GM19463 (cell line): ENCODE data around the gene HNRNPD.
A peak's percentile ranks its signal among the peaks of the same experiment; 100 is the strongest.
"Not testable (repeated sequence)": the region's sequence is repeated elsewhere in the genome, so short reads cannot be mapped to it uniquely, and the experiment has no call there.

Experiments
- ATAC-seq: cut with Tn5 transposase; IDR thresholded peaks from one replicate; pipeline ENCODE4 v1.9.1; 2021; ENCODE audit warnings: mild to moderate bottlenecking, moderate library complexity; ENCODE audit not compliant: unreplicated experiment

The HNRNPD gene

DNA sequence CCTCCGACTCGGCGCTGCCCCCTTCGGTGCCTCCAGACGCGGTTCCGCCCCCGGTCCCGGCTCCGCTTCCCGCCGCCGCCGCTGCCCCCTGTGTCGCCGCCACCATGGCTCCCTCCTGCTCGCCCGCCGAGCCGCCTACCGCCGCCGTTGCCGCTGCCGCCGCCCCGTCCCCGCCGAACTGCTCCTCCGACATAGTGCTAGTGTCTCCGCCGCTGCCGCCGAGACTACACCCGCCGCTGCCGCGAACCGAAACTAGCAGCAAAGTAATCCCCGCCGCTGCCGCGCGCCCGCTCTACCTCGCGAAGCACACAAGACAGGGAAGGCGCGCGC lies 340 bp downstream of the HNRNPD start:
- peak; percentile 12 for ATAC-seq

DNA sequence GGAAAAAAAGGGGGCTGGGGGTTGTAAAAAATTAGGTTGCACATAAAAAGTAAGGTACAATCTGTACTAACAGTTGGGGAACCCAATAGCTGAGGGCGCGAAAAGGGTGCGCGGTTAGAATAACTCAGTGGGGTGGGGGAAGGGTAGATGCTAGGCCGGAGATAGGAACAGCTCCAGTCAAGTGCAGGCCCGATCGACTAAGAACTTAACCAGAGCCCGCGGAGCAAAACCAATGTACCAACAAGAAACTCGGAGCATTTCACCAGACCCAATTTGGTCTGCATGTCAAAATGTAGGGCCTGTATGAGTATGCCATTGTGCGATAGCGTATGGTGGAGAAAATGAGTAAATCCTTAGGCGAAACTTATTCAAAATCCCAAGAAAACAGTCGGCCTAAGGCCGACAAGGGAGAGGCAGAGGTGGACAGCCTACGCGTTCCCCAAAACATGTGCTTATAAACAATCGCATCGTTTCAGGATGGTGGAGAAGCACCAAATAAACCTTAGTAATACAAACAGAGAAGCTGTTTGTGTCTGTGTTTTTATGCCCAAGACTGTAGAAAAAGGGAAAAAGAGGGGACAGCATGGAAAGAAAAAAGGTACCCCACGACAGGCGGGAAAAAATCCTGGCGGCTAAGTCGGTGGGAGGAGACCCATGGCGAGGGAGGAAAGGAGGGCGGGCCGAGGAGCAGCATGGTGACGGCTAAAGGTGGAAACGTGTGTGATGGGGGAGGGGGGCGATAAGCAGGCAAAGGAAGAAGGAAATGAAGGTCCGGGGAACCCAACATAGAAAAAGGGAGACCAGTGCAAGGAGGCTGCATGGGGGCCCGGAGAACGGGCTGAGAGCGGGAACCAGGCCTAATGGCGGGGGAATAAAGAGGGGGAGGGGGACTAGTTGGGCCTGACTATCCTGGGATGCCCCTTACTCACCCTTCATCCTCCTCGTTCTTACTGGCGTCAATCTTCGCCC lies 990 bp downstream of the HNRNPD start:
- peak; percentile 16 for ATAC-seq

DNA sequence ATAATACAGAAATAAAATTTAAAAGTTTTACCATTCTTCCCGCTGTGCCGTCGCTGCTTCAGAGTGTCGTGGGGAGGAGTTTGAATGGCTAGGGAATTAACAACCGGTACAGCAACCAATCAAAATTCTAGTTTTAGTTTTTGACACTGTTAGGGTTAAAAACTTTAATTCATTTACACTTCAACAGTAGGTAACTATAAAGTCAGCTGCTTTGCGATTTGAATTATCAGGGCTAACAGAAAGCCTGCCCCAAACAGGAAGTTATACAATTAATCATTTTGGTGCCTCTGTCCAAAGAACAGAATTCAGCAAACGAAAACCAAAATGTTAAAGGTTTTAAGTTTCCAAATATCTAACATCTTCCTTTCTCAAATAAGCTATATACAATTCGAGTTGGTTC lies 2.3 kb downstream of the HNRNPD start:
- no peak for ATAC-seq

DNA sequence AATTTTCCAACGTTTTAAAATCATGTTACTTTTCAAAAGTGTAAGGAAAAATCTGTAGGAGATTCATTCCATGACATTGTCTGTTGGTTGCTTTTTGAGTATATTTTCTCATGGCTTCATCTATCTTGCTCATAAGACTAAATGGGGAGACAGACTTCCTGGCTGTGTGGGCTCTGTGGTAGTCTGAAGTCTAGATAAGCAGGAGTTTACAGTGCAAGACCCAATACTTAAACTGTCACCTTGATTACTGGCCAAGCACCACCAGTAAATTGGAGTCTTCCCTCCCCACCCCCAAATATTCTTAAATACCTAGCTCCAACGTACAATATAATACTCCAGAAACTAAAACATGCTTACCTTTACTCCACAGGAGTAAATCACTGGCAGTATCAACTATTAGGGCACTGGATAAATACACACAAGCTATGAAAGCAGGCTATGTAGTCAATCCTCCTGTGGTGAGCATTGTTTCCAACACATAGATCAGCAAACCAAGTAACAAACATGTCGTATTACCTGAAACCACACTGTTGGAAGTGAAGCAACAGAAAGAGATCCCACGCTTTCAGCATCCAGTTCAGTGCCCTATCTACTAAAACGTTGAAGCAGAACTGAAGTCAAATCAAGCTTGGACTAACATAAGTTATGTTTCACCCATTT lies 6.2 kb downstream of the HNRNPD start:
- no peak for ATAC-seq

DNA sequence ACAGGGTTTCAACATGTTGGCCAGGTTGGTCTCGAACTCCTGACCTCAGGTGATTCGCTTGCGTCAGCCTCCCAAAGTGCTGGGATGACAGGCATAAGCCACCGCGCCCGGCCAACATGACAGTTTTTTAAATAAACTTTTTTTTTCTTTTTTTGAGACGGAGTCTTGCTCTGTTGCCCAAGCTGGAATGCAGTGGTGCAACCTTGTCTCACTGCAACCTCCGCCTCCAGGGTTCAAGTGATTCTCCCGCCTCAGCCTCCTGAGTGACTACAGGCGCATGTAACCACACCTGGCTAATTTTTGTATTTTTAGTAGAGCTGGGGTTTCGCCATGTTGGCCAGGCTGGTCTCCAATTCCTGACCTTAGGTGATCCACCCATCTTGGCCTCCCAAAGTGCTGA lies 7.4 kb downstream of the HNRNPD start:
- ATAC-seq: not testable (repeated sequence)

- no peak for ATAC-seq
Observed at GRCh38 chr4:82363896-82364487, 9.8 kb downstream of the HNRNPD start.

GRCh38 chr4:82362565-82362964 lies 11.2 kb downstream of the HNRNPD start:
- ATAC-seq: peak; percentile 55

- no peak for ATAC-seq
Observed at GRCh38 chr4:82360298-82361177, 13.3 kb downstream of the HNRNPD start.

DNA sequence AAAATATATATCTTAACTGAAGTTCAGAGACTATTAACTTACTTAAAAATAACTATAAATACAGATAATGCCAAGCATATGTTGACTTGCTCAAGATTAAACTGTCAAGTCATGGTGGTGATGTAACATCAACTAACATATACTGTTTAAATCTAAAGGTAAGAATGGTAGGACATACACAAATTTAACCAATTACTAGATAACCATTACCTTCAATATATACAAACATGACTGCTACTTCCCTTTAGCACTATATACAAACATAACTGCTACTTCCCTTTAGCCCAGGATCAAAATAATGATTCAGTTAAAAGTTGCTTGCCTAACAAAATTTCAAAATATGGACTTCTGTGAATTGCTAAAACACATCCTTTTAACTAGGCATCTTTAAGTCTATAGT lies 14.9 kb downstream of the HNRNPD start:
- no peak for ATAC-seq

- no peak for ATAC-seq
Observed at GRCh38 chr4:82357640-82358039, 16.2 kb downstream of the HNRNPD start.

DNA sequence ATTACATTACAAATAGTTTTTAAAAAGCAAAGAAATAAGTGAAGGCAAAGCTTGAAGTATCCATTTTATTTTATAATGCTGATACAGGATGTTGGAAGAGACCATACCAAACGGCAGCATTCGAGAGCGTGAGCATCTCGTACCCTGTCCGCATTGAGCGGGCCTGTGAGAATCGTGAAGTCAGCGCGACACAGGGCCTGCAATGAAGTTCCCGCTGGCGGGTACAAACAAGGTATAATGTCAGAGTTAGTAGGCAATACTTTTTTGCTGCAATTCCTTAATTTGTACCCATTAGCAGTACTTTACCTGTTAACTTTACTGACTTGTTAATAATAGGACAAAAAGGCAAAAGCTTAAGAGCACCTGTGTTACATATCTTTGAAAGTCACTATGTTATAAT lies 19.0 kb downstream of the HNRNPD start:
- no peak for ATAC-seq

- peak; percentile 49 for ATAC-seq
Observed at GRCh38 chr4:82352825-82353366, 20.9 kb downstream of the HNRNPD start.

GRCh38 chr4:82352118-82352824 lies 21.5 kb downstream of the HNRNPD start:
- ATAC-seq: no peak

GRCh38 chr4:82346126-82346525 lies 27.7 kb downstream of the HNRNPD start:
- ATAC-seq: no peak

GRCh38 chr4:82335043-82335442 lies 38.7 kb downstream of the HNRNPD start:
- no peak for ATAC-seq

DNA sequence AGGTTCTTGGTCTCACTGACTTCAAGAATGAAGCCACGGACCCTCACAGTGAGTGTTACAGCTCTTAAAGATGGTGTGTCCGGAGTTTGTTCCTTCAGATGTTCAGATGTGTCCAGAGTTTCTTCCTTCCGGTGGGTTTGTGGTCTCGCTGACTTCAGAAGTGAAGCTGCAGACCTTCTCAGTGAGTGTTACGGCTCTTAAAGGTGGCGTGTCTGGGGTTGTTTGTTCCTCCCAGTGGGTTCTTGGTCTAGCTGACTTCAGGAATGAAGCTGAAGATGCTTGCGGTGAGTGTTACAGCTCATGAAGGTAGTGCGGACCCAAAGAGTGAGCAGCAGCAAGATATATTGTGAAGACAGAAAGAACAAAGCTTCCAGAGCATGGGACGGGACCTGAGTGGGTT lies 40.1 kb downstream of the HNRNPD start:
- not testable (repeated sequence) for ATAC-seq

DNA sequence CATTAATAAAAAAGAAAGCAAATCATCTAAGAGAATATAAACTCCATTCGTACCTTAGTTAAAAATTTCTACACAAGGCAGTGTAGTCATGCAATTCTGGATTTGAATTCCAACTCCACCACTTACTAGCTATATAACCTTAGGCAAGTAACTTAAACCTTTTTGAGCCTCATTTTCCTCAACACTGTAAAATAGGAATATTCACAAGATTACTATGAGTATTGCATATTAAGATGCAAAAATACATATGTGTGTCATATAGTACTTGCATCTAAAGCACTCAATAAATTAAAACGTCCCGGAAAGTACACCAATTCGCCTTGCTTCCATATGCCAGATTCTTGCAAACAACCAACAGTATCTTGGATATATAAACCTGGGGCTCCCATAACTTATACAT lies 42.0 kb downstream of the HNRNPD start:
- ATAC-seq: no peak

DNA sequence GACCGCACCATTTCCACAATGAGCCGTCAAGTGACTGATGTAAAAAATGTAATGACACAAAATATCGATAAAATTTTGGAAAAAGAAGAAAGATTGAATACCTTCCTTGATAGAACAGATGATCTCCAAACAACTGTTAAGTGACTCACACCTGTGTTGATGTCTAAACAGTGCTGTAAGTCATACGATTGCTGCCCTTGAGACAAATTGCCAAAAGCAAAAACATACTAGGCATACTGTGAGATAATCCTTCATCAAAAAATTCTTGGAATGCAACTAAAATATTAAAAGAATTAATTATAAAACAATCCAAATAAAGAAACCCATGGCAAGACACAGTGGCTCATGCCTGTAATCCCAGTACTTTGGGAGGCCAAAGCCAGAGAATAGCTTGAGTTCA lies 53.4 kb downstream of the HNRNPD start:
- no peak for ATAC-seq

DNA sequence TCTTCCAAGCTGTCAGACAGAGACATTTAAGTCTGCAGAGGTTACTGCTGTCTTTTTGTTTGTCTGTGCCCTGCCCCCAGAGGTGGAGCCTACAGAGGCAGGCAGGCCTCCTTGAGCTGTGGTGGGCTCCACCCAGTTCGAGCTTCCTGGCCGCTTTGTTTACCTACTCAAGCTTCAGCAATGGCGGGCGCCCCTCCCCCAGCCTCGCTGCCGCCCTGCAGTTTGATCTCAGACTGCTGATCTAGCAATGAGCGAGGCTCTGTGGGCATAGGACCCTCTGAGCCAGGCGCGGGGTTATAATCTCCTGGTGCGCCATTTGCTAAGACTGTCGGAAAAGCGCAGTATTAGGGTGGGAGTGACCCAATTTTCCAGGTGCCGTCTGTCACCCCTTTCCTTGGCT lies 70.7 kb downstream of the HNRNPD start:
- not testable (repeated sequence) for ATAC-seq
